Mesothelial cell of epicardium (in vitro differentiated cells): ENCODE results near the gene KLHL26. TPM values are rescaled to one million over a fixed set of nuclear protein-coding genes. Genes with fewer than 3 reads are reported as not detected.
A peak's percentile ranks its signal among the peaks of the same experiment; 100 is the strongest.

ENCODE experiments used
- DNase-seq, 2 experiments: peaks; one replicate each; pipeline ENCODE4 v3.0.0; 2021; ENCODE audit warnings: low spot score in 2 of 2; ENCODE audit not compliant: unreplicated experiment in 2 of 2
- H3K27ac Mint-ChIP-seq: 2 replicates; pipeline ENCODE4 v1.8.0; 2021; ENCODE audit warnings: mixed read lengths
- H3K27me3 Mint-ChIP-seq: 2 replicates; pipeline ENCODE4 v1.8.0; 2021; ENCODE audit warnings: low read depth, mixed read lengths
- H3K36me3 Mint-ChIP-seq: 2 replicates; pipeline ENCODE4 v1.8.0; 2021; ENCODE audit warnings: mixed read lengths
- H3K4me1 Mint-ChIP-seq: 2 replicates; pipeline ENCODE4 v1.8.0; 2021; ENCODE audit warnings: mixed read lengths
- H3K4me3 Mint-ChIP-seq: 2 replicates; pipeline ENCODE4 v1.8.0; 2021; ENCODE audit warnings: mild to moderate bottlenecking, moderate library complexity, mixed read lengths
- H3K9me3 Mint-ChIP-seq: 2 replicates; pipeline ENCODE4 v1.8.0; 2021; ENCODE audit warnings: mixed read lengths
- CTCF ChIP-seq: fragments of 200-600 bp; sonication (generic); IDR thresholded peaks from one replicate; pipeline ENCODE4 v1.5.0; 2021; ENCODE audit warnings: antibody characterized with exemption; ENCODE audit not compliant: unreplicated experiment
- total RNA-seq: library from RNA; stranded (reverse); gene quantifications from 3 replicates; pipeline ENCODE4 v1.2.1, GENCODE V29; 2021

Gene KLHL26
- total RNA-seq, 1 donor from 2014 or later, result 12.0 TPM

GRCh38 chr19:18701250-18701608, 64.4 kb downstream of the KLHL26 start:
- peak overlapping the region; percentile 48 for H3K4me3 Mint-ChIP-seq
- no peak for TF ChIP-seq CTCF
- no peaks in the 10 kb centered on the region for H3K9me3 Mint-ChIP-seq
- no peaks in the 10 kb centered on the region for H3K36me3 Mint-ChIP-seq
- peaks cover 8% of the 10 kb centered on the region for H3K4me1 Mint-ChIP-seq
- no peak for DNase-seq
- H3K27me3 Mint-ChIP-seq, result no peaks in the 10 kb centered on the region
- no peak overlapping the region for H3K27ac Mint-ChIP-seq

- TF ChIP-seq CTCF, result no peak
- peaks cover 8% of the 10 kb centered on the region for H3K4me1 Mint-ChIP-seq
- no peaks in the 10 kb centered on the region for H3K36me3 Mint-ChIP-seq
- peaks cover 7% of the 10 kb centered on the region for H3K9me3 Mint-ChIP-seq
- no peak overlapping the region for H3K27ac Mint-ChIP-seq
- no peaks in the 10 kb centered on the region for H3K27me3 Mint-ChIP-seq
- no peak overlapping the region for H3K4me3 Mint-ChIP-seq
- no peak for DNase-seq
These were observed 67.2 kb downstream of the KLHL26 start for GRCh38 chr19:18704054-18704453.

GRCh38 chr19:18704971-18705370, 68.1 kb downstream of the KLHL26 start:
- peaks cover 7% of the 10 kb centered on the region for H3K9me3 Mint-ChIP-seq
- H3K36me3 Mint-ChIP-seq, result no peaks in the 10 kb centered on the region
- no peak for DNase-seq
- TF ChIP-seq CTCF, result no peak
- no peaks in the 10 kb centered on the region for H3K27me3 Mint-ChIP-seq
- H3K27ac Mint-ChIP-seq, result no peak overlapping the region
- peaks cover 8% of the 10 kb centered on the region for H3K4me1 Mint-ChIP-seq
- H3K4me3 Mint-ChIP-seq, result no peak overlapping the region

- Mint-ChIP-seq H3K4me3 (no peak overlapping the region), H3K9me3 (peaks cover 7% of the 10 kb centered on the region), H3K4me1 (peaks cover 7% of the 10 kb centered on the region), H3K27ac (no peak overlapping the region), H3K36me3 (no peaks in the 10 kb centered on the region), H3K27me3 (no peaks in the 10 kb centered on the region)
- no peak for TF ChIP-seq CTCF
- DNase-seq, result no peak
These were observed 71.8 kb downstream of the KLHL26 start for GRCh38 chr19:18708452-18709231.

GRCh38 chr19:18709546-18709945, 72.7 kb downstream of the KLHL26 start:
- Mint-ChIP-seq H3K27ac (no peak overlapping the region), H3K4me3 (no peak overlapping the region), H3K9me3 (peaks cover 7% of the 10 kb centered on the region), H3K4me1 (peaks cover 7% of the 10 kb centered on the region), H3K36me3 (no peaks in the 10 kb centered on the region), H3K27me3 (no peaks in the 10 kb centered on the region)
- no peak for DNase-seq
- no peak for TF ChIP-seq CTCF
